Measurements from ENCODE around the gene STMN1. TPM values are rescaled to one million over a fixed set of nuclear protein-coding genes. Genes with fewer than 3 reads are reported as not detected.

Gene STMN1
- total RNA-seq, 1 experiment from 2014 or later = 418 TPM

DNA sequence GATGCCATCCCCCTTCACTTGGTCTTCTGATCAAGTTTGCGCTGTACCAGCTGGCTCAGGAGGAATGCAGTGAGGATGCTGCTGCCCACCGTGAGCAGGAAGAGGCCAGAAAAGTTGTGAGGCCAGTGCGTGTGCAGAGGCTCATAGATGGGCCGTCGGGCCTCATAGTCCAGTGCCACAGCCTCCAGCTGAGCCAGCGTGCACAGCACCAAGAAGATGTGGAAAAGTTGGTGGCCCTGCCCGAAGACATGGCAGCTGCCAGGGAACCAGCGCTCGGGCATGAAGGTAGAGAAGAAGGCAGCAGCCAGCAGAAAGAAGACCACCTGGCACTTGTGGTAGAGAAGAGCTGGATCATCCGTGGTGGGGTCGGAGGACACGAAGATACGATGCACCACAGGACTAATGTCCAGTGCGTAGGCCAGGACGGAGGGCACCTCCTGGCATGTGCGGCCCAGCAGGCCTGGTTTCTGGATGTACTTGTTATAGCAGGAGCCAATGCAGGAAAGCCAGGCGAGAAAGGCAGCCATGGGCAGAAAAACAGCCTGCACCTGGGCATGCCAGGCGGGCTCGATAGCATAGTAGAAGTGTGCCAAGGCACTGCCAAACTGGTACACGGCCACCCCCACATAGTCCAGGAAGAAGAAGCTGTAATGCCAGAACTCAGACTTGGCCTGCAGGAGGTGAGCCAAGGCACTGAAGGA is 43.3 kb downstream of the STMN1 start:
- TF ChIP-seq, protein P1, sequence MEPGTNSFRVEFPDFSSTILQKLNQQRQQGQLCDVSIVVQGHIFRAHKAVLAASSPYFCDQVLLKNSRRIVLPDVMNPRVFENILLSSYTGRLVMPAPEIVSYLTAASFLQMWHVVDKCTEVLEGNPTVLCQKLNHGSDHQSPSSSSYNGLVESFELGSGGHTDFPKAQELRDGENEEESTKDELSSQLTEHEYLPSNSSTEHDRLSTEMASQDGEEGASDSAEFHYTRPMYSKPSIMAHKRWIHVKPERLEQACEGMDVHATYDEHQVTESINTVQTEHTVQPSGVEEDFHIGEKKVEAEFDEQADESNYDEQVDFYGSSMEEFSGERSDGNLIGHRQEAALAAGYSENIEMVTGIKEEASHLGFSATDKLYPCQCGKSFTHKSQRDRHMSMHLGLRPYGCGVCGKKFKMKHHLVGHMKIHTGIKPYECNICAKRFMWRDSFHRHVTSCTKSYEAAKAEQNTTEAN (CRISPR knock-in tag; IDR thresholded peaks at IDR 0.05) = no peak
- TF ChIP-seq IRF2 (CRISPR knock-in tag; IDR thresholded peaks at IDR 0.05; ENCODE audit: borderline replicate concordance, low read depth) (no peak), ZNF396 (CRISPR knock-in tag; IDR thresholded peaks at IDR 0.05; ENCODE audit: borderline replicate concordance) (no peak), NFATC4 (CRISPR knock-in tag; IDR thresholded peaks at IDR 0.05) (no peak), CBFB (CRISPR knock-in tag; IDR thresholded peaks at IDR 0.05; ENCODE audit: low read depth) (no peak), CREM (CRISPR knock-in tag; IDR thresholded peaks at IDR 0.05) (no peak), TP53 (CRISPR knock-in tag; IDR thresholded peaks at IDR 0.05) (no peak), SMAD4 (CRISPR knock-in tag; IDR thresholded peaks at IDR 0.05) (no peak), NFYB (CRISPR knock-in tag; conservative IDR thresholded peaks at IDR 0.05; ENCODE audit: low read depth) (no peak), FOXK1 (CRISPR knock-in tag; IDR thresholded peaks at IDR 0.05) (no peak)
- TF ChIP-seq, protein P2, sequence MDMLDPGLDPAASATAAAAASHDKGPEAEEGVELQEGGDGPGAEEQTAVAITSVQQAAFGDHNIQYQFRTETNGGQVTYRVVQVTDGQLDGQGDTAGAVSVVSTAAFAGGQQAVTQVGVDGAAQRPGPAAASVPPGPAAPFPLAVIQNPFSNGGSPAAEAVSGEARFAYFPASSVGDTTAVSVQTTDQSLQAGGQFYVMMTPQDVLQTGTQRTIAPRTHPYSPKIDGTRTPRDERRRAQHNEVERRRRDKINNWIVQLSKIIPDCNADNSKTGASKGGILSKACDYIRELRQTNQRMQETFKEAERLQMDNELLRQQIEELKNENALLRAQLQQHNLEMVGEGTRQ (CRISPR knock-in tag; IDR thresholded peaks at IDR 0.05) = no peak
- TF ChIP-seq, protein P3, sequence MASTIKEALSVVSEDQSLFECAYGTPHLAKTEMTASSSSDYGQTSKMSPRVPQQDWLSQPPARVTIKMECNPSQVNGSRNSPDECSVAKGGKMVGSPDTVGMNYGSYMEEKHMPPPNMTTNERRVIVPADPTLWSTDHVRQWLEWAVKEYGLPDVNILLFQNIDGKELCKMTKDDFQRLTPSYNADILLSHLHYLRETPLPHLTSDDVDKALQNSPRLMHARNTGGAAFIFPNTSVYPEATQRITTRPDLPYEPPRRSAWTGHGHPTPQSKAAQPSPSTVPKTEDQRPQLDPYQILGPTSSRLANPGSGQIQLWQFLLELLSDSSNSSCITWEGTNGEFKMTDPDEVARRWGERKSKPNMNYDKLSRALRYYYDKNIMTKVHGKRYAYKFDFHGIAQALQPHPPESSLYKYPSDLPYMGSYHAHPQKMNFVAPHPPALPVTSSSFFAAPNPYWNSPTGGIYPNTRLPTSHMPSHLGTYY (CRISPR knock-in tag; IDR thresholded peaks at IDR 0.05) = no peak
- TF ChIP-seq, protein P4, sequence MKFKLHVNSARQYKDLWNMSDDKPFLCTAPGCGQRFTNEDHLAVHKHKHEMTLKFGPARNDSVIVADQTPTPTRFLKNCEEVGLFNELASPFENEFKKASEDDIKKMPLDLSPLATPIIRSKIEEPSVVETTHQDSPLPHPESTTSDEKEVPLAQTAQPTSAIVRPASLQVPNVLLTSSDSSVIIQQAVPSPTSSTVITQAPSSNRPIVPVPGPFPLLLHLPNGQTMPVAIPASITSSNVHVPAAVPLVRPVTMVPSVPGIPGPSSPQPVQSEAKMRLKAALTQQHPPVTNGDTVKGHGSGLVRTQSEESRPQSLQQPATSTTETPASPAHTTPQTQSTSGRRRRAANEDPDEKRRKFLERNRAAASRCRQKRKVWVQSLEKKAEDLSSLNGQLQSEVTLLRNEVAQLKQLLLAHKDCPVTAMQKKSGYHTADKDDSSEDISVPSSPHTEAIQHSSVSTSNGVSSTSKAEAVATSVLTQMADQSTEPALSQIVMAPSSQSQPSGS (CRISPR knock-in tag; IDR thresholded peaks at IDR 0.05; ENCODE audit: borderline replicate concordance, low read depth) = no peak
- TF ChIP-seq, protein P5, sequence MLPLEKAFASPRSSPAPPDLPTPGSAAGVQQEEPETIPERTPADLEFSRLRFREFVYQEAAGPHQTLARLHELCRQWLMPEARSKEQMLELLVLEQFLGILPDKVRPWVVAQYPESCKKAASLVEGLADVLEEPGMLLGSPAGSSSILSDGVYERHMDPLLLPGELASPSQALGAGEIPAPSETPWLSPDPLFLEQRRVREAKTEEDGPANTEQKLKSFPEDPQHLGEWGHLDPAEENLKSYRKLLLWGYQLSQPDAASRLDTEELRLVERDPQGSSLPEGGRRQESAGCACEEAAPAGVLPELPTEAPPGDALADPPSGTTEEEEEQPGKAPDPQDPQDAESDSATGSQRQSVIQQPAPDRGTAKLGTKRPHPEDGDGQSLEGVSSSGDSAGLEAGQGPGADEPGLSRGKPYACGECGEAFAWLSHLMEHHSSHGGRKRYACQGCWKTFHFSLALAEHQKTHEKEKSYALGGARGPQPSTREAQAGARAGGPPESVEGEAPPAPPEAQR (CRISPR knock-in tag; IDR thresholded peaks at IDR 0.05) = no peak
- TF ChIP-seq, protein P6, sequence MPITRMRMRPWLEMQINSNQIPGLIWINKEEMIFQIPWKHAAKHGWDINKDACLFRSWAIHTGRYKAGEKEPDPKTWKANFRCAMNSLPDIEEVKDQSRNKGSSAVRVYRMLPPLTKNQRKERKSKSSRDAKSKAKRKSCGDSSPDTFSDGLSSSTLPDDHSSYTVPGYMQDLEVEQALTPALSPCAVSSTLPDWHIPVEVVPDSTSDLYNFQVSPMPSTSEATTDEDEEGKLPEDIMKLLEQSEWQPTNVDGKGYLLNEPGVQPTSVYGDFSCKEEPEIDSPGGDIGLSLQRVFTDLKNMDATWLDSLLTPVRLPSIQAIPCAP (CRISPR knock-in tag; IDR thresholded peaks at IDR 0.05) = no peak
- TF ChIP-seq, protein P7, sequence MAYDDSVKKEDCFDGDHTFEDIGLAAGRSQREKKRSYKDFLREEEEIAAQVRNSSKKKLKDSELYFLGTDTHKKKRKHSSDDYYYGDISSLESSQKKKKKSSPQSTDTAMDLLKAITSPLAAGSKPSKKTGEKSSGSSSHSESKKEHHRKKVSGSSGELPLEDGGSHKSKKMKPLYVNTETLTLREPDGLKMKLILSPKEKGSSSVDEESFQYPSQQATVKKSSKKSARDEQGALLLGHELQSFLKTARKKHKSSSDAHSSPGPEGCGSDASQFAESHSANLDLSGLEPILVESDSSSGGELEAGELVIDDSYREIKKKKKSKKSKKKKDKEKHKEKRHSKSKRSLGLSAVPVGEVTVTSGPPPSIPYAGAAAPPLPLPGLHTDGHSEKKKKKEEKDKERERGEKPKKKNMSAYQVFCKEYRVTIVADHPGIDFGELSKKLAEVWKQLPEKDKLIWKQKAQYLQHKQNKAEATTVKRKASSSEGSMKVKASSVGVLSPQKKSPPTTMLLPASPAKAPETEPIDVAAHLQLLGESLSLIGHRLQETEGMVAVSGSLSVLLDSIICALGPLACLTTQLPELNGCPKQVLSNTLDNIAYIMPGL (CRISPR knock-in tag; IDR thresholded peaks at IDR 0.05) = no peak
- TF ChIP-seq, protein P8, sequence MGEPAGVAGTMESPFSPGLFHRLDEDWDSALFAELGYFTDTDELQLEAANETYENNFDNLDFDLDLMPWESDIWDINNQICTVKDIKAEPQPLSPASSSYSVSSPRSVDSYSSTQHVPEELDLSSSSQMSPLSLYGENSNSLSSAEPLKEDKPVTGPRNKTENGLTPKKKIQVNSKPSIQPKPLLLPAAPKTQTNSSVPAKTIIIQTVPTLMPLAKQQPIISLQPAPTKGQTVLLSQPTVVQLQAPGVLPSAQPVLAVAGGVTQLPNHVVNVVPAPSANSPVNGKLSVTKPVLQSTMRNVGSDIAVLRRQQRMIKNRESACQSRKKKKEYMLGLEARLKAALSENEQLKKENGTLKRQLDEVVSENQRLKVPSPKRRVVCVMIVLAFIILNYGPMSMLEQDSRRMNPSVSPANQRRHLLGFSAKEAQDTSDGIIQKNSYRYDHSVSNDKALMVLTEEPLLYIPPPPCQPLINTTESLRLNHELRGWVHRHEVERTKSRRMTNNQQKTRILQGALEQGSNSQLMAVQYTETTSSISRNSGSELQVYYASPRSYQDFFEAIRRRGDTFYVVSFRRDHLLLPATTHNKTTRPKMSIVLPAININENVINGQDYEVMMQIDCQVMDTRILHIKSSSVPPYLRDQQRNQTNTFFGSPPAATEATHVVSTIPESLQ (CRISPR knock-in tag; IDR thresholded peaks at IDR 0.05) = no peak
- ATAC-seq = no peak
- ChIA-PET POLR2A (interaction anchor here (1.0 kb wide), 1 partner anchor 12 kb away, joined by 5 read pairs; no protein-coding TSS in a partner anchor), CTCF (interaction anchor here (2.1 kb wide), 2 partner anchors 12 to 32 kb away, joined by 8 to 10 read pairs; partner anchors contain the start of gene PAQR7)
- H3K27ac Mint-ChIP-seq = no peak overlapping the region
- H3K4me1 Mint-ChIP-seq = peaks cover 19% of the 10 kb centered on the region
- no peaks in the 10 kb centered on the region for H3K27me3 Mint-ChIP-seq (ENCODE audit: low read depth)
- H3K36me3 Mint-ChIP-seq = peaks cover 6% of the 10 kb centered on the region; the same call in 1 of the 2 replicates
- H3K4me3 Mint-ChIP-seq = no peak overlapping the region
- DNase-seq (ENCODE audit: low spot score) = no peak
- H3K9me3 Mint-ChIP-seq = no peaks in the 10 kb centered on the region
